HPDE6-E6E7 (cell line): Measurements from ENCODE around the gene SUPT6H.
A peak's percentile ranks its signal among the peaks of the same experiment; 100 is the strongest.

Experiments used
- DNase-seq: peaks from one replicate; pipeline ENCODE4 v3.0.0; 2011; ENCODE audit warnings: missing footprints; ENCODE audit errors: extremely low spot score

The SUPT6H gene

DNA sequence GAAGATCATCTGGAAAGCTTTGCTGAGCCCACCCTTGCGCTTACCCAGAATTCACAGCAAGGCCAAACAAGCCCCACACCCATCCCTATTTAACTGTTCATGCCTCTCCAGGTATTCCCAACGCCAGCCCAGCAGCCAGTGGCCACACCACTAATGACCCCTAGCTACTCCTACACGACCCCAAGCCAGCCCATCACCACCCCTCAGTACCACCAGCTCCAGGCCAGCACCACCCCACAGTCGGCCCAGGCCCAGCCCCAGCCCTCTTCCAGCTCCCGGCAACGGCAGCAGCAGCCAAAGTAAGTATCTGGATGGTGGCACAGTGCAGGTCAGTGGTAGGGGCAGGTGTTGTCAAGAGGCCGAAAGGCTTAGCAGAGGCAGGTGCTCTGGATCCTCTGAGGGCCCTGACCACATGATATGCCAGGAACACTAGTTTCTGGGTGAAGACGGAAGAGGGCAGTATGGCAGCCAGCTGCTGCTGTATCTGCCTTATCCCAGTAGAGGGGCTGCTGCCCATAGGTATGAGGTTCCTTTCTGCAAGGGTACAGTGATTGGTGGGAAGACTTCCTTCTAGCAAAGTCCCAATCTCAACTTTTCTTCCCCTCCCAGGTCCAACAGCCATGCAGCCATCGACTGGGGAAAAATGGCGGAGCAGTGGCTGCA is 39.0 kb downstream of the SUPT6H start:
- DNase-seq: no peak

DNA sequence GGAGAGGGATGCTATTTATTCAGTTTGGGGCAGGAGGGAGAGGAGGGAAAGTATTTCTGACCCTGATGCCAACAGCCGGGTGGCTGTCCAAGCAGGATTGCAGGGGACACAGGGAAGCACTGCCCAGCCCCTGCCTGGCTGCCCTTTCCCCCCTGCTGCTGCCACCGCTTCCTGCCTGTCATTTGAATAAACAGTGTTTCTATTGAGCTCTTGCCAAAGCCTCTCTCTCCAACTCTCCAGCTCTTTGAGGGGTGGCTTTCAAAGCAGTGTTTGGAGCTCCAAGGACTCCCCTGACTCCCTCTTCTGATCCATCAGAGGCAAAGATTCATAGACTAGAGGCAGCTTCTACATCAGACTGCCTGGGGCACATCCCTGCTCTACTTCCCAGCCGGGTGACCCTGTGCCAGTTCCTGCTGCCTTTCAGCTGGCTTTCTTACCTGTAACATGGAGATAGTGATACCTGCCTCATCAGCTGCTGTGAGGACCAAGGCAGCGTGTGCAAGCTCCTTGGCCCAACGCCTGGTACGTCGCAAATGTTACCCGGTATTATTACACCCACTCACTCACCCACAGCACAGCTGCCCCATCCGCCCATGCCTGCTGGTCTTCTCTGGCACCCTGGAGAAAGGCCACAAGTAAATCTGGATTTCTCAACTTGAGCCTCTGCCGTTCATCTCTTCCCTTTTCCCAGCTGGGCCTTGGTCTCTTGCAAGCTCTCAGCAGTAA is 40.2 kb downstream of the SUPT6H start:
- DNase-seq: no peak

DNA sequence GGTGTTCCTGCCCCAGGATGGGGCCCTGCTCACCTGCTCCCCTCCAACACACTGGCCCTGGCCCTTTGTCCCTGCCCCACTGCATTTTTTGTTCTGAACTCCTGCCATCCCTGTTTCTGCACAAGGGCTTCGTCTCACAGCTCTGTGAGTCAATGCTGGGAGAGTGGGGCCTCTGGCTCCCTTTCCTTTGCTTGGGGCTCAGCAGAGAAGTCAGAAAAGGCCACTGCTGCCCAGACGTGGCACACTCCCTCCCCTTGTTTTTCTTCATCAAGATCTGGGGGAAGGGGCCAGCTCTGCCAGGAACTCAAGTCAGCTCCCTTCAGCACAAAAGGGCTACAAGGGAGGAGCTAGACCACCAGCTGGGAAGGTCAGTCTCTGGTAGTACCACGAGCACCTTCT is 40.7 kb downstream of the SUPT6H start:
- no peak for DNase-seq

DNA sequence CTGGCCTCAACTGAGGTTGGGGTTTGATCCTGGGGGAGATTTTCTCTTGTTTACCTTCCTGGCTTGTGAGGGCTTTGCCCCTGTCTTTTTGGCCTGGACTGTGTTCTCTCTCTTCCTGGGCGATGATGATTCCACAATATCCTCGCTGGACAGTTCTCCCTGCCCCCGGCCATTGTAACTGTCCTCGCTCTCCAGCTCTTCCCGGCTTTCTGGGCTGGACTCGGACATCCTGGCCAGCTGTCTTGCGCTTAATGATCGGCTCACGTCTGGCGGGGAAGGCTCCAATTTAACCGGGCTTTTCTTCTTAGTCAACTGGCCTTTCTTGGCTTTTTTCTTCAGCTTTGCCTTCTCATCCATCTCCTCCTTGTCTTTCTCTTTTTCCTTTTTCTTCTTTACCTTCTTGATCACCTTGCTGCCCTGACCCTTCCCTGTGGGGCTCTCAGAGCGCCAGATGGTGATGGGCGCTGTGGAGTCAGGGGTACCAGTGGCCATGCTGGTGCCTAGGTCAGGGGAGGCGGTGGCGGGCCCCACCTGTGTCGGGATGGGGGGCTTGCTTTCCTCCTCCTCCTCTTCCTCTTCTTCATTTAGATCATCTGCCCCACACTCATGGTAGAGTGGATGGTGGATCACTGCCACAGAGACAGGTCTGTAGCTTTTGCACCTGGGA is 41.7 kb downstream of the SUPT6H start:
- DNase-seq: no peak

DNA sequence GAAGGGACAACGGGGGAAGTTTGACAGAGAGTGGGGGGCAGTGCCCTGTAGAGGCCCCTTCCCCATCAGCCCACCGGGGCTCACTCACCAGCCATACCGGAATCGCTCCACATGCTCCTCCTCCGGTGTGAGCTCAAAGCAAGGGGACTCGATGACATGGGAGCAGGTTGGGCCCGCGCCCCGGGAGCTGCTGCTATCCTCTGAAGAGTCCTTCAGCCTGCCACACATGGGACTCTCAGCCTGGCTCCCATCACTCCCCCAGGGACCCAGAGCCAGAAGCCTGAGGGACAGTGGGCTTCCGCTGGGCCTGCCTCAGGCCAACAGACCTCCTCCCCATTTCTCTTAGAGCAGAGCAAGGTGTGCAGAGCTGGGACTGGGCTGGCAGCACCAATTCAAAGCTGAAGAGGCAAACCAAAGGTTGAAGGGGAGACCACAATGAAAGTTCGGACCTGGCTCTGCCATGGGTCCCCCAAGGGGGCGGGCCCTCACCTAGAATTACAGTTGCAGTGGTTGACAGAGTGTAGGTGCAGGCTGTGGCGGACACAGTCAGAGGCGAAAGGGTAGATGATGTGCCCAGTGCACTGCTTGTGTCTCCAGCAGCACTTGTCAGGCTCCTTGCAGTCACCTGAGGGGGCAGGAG is 42.3 kb downstream of the SUPT6H start:
- no peak for DNase-seq

DNA sequence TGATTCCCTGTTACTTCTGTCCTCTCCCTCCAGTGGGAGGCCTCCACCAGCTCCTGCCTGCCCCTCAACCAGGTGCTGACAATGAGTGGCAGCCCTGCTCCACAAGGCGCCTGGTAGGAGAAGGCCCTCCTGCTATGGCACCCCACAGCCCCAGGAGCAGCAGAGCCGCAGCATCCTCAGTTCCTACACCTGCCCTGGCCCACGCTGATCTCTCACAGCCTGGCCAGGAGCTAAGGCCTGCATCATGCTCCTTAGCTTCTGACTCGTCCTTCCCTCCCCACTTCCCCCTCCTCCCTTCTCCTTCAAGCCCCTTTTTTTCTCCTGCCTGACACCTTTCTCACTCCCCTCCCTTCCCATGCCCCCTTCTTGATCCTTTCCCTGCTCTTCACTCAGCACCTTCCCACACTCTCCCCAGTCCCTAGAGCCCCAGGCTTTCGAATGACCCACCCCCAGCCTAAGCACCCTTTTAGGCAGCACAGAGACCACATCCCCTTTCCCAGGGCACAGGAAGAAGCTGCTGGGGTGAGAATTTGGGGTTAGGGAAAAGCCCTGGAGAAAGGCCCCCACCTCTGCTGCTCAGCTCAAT is 43.2 kb downstream of the SUPT6H start:
- DNase-seq: no peak

DNA sequence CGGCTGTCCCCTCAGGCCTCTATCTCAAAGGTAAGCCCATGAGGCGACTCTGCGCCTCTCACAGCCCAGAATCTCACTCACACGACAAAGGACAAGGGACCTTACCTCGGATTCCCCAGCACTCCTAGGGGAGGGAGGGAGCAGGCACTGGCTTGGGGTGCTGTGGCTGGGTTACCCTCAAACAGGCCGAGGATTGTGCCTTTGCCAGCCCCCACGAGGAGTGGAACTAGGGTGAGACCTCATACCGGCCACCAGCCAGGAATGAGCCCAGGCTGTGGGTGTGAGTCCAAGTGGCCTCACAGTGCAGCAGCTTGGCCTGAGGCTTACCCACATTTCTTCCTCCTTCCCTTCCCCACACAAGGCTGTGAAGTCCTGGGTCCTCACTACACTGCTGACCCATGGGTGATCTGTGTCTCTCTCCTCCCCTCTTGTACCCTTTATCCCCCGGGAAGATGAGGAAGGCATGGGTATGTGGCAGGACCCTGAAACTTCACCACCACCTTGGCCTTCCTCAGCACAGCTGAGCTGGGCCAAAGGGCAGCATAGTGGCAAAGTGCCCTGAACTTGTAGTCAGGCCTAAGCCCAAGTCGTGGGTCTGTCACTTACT is 43.8 kb downstream of the SUPT6H start:
- DNase-seq: no peak

DNA sequence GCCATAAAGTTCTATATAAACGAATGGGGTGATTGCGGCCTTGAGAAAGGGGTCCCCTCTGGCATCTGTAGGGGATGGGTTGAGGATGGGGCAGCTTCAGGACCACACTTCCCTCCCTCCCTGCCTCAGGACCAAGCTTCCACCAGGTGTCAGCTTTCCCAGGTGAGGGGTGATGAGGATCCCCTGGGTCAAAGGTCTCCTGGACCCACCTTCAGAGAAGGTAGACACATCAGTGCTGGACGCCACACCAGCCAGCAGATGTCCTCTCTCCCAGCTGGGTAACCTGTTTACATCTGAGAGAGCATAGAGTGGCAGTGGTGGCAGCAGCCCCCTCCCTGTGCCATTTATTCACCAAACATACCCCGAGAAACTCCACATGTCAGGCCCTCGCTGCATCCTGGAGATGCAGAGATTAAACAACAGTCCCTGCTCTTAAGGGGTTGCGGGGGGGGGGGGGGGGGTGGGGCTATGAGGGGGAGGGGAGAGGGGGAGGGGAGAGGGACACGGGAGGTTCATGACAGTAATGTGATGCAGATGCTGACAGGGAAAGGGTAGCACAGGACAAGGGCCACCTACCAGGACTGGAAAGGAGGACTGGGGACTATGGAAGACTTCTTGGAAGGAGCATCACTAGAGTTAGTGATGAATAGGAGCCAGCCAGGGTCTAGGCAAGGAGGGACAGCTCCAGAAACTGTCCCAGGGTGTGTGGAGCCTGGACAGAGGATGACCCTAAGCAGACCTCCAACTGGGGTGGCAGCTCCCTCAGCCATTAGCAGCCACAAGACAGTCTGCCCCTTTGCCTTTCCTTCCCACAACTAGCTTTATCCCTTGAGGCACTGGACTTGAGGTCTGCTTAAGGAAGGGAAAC is 44.7 kb downstream of the SUPT6H start:
- DNase-seq: no peak

DNA sequence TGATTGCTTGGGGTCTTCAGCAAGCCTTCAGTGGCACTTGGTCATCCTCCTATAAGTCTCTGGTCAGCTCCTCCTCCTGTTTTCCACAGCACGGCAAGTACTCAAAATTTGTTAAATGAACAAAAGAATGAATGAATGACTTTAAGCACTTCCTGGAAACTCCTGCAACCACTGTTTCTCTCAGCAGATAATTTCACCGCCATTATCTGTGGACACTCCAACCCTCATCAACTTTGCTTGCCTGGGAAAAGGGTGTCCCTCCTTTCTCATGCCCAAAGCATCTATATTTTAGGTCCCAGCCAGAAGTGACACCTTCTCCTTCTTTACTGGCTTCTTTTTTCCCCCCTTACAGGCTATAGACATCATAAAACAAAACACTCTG is 45.3 kb downstream of the SUPT6H start:
- no peak for DNase-seq

DNA sequence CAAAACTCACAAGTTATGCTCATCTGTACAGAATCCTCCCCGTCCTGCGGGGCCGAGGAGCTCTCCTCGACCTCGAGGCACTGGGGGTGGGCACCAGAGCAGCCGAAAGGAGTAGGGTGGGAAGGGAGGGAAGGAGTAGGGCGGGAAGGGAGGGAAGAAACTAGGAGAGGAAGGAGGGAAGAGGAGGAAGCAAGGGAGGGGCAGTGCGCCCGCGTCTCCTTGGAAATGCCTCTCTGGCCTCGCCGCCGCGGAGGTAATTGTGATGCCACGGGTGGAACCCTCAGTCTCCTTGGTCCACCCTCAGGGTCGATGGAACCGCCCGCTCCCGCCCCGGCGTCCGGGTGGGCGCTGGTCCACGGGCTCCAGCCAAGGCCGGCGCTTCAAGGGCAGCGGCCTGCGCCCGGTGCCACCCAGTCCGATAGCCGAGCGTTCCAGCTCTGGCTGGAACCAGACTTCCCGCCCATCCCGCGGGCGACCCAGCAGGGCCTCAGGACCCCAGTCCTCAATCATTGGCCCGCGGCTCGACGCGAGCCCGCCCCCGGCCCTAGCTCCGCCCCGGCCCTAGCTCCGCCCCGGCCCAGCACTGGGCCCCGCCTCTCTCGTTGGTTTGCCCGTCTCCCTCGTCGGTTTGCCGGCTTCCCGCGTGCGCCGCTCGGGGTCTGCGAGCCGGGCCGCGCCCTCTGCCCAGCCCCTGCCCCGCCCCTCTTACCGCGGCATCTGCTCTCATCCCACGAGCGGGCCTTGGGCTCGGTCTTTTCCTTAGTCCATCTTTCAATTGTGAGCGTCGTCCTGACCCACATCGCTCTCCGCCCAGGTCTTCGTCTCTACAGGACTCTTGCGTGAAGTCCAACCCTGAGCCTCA is 49.1 kb downstream of the SUPT6H start:
- peak; percentile 84 for DNase-seq

DNA sequence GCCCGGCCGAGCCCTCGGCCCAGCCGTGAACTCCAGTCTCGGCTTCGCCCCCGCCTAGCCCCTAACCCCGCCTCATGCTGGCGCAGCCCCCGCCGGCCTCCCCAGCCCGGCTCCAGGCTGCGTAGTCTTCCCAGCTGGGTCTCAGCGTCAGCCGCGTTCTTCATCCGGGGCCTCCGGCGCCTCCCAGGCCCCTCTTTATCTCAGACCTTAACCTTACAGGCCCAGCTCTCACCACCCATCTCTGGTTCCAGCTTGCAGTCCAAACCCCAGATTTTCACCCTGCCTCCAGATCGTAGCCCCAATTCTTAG is 49.7 kb downstream of the SUPT6H start, which contains the start of gene PROCA1:
TSS of gene PROCA1 (minus strand) at position 166 of the 309 bp plus-strand sequence. CDS start 228 bp downstream, outside the sequence.
- no peak for DNase-seq

DNA sequence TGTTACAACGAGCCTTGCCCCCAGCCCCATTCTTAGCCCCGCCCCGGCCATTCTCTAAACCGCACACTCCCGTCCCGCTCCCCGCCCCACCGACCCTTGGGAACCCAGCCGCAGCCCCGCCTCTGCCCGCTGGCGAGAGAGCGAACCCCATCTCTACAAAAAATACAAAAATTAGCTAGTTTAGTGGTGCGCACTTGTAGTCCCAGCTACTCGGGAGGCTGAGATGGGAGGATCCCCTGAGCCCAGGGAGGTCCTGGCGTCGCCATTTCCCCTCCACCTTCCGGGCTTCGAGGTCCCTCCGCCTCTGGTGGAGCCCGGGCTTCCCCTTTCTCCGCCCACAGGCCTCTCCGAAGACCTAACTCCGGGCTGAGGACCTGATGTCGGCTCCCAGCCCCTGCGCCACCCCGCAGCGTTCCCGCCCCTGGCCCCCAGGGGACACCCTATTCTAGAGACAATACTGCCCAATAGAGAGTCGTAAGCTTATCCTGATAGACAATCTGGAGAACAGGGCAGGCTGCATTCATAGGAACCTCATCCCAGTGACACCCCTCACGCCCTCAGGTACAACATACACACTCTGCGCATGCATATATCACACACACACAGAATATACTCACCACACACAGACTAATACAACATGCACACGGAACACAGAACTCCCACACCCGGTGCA is 50.2 kb downstream of the SUPT6H start:
- DNase-seq: no peak

DNA sequence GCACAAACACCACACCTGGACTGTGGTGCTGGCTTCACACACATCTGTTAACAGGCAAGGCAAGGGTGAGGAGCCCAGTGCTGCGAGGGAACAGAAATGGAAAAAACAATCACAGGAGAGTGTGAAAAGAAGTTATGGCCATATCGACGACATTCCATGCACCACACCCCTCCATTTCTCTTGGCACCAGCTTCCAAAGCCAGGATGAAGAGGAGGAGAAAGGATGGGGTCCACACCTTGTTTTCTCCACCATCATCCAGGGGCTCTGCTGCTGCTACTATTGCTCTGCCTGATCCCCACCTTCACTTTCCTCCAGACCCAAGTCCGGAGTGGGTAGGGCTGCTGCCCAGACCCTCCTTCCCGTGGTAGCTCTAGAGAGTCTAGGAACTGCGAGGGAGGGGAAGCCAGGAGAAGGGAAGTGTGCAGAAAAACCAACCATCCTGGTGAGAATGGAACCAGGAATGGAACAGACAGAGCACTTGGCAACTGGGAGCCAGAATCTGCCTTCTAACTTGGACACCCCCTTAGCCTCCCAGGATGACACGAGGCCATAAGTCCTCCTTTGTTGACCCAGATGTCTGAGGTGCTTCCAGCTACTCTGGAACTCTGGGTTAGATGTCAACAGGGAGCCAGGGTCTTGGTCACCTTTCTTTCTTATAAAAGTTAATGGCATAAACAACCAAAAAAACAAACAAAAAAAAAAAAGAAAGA is 50.9 kb downstream of the SUPT6H start:
- DNase-seq: no peak

DNA sequence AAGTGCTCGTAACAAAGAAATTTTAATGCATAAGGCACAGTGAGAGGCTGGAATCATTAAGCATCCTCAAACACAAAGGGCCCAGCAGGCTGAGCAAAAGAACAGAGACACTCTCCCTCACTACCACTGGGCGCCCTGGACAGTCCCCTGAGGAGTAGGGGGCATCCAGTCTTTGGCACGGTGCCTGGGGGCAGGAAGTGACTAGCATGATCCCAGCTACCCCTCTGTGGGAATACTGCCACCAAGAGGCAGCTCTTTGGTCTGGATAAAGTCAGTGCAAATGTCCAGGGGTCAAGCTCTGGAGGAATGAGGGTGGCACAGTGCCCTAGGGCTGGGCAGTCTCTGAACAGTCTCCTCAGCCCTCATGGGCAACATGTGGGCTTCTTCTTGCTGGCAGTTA is 52.3 kb downstream of the SUPT6H start:
- no peak for DNase-seq

DNA sequence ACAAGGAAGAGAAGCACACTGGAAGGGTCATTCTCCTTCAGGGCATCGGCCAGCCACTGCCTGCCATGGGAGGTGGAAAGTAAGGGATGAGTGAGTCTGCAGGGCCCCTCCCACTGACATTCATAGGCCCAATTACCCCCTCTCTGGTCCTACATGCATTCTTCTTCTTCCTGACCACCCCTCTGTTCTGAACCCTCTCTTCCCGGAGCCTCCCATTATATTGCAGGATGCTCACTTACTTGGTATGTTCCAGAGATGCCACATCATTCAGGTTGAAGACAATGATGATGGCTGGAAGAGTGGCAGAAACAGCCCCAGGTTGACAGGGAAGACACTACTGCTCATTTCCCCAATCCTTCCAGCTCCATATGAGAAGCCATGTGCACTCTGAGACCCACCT is 53.2 kb downstream of the SUPT6H start:
- DNase-seq: no peak

DNA sequence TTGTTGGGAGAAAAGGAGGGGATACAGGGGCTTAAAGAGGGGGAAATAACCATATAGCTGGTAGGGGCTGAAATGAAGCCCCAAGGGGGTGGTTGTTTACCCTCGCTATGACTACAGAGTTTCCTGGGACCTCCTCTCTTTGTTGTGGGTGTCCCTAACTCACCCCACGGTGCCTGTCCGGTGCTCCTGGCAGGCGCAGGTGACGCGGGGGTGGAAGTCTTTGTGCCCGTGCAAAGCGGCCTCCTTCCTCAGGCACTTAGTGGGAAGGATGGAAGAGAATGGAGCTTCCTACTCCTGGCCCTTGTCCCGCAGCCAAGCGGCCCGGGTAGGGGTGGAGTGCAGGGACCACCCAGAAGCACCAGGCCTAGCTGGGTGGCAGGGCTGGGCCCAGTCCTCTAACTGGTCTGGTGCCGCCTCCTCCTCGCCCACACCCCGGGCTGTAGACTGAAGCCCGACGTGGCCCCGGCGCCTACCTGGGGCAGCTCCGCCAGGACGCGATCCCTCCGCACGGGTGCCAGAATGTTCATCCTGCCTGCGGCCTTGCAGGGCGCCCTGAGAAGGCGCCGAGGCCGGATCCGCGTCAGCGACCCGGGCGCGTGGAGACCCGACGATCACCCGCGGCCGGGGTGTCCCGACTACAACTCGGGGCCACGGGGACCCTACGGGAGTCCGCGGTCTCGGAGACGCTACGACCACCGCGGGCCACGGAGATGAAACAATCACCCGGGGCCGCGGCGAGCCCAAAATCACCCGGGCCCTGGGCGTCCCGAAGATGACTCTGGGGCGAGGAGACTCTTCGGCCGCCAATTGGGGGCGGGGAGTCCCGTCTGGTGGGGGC is 55.0 kb downstream of the SUPT6H start:
- no peak for DNase-seq

DNA sequence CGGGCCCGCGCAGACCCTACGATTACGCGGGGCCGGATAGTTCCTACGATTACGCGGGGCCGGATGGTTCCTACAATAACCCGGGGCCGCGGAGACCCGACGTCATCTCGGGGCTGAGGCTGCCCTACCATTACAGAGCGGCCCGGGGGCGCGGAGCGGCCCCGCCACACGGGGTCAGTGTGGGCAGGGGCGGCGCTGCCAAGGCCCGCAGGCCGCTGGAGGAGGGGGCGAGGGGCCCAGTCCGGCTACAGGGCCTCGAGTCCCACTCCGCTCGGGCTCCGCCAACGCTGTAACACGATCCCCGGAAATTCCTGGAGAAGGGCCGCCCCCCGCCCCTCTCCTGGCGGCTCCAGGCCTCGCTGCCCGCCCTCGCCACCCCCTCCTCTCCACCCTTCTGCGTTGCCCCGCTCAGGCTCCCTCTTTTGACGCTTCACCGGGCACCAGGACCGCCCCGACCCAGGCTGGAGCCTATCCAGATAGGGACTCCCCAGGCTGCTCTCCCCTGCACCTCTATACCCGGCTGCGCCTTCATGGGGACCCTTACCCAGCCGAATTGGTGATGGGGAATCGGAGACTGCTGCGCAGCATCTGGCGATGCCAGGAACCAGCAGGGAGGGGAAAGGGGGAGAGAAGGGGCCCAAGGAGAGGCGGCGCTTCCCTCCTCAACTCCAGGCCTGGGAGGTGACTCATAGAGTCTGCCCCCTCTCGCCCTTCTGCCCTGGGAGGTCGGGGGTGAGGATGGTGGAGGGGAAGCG is 55.8 kb downstream of the SUPT6H start, which contains the start of gene RAB34:
TSS of gene RAB34 (minus strand) at position 291 of the 755 bp plus-strand sequence. CDS start 602 bp downstream, outside the sequence.
- DNase-seq: peak; percentile 51
